AG10803 (cell line): ENCODE data around the gene SHC3.
A peak's percentile ranks its signal among the peaks of the same experiment; 100 is the strongest.
"Not testable (repeated sequence)": the region's sequence is repeated elsewhere in the genome, so short reads cannot be mapped to it uniquely, and the experiment has no call there.

Source experiments
- DNase-seq: peaks from one replicate; pipeline ENCODE4 v3.0.0; 2010; ENCODE audit warnings: low read depth
- H3K4me3 ChIP-seq: 2 replicates; pipeline ENCODE4 v1.5.1; 2011; ENCODE audit warnings: mild to moderate bottlenecking, low read length, control low read depth
- CTCF ChIP-seq: conservative IDR thresholded peaks from 2 replicates; pipeline ENCODE4 v1.5.1; 2011; ENCODE audit warnings: mild to moderate bottlenecking, low read length, control low read depth, inconsistent platforms

Gene SHC3

GRCh38 chr9:89219637-89220036 lies 41.0 kb upstream of the SHC3 start:
- DNase-seq: no peak
- no peak overlapping the region for H3K4me3 ChIP-seq
- TF ChIP-seq CTCF: no peak

GRCh38 chr9:89218040-89218928 lies 39.7 kb upstream of the SHC3 start:
- peak; percentile 57 for DNase-seq
- TF ChIP-seq CTCF: no peak
- peak overlapping the region; percentile 4; the same call in 1 of the 2 replicates for H3K4me3 ChIP-seq

DNA sequence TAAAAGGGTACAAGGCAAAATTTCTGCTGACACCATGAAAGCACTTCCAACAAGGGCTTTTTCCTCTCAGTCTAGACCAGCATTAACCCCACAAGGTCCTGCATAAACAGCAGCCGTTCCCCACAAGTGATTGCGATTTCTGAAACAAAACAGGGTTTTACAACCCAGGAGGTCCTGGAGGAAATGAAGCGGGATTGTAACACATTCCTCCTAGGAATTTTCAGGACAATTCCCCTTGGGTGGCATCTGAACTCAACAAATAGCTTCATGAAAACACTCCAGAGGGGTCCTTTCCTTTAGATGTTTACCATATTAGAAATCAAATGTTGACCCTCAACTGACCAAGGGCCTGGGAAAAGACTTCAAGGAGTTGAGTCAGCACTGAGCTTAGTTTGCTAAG lies 36.7 kb upstream of the SHC3 start:
- H3K4me3 ChIP-seq: no peak overlapping the region
- no peak for DNase-seq
- no peak for TF ChIP-seq CTCF

GRCh38 chr9:89213396-89213880 lies 34.8 kb upstream of the SHC3 start:
- DNase-seq: no peak
- no peak for TF ChIP-seq CTCF
- no peak overlapping the region for H3K4me3 ChIP-seq

- H3K4me3 ChIP-seq: no peak overlapping the region
These were observed 33.6 kb upstream of the SHC3 start for GRCh38 chr9:89212171-89212570.

GRCh38 chr9:89209311-89209710 lies 30.7 kb upstream of the SHC3 start:
- DNase-seq, H3K4me3 ChIP-seq: not testable (repeated sequence)

More at GRCh38 chr9:89212171-89212570, 33.6 kb upstream of the SHC3 start:
- no peak for TF ChIP-seq CTCF
- DNase-seq: no peak

GRCh38 chr9:89207026-89207425 lies 28.4 kb upstream of the SHC3 start:
- no peak for DNase-seq
- H3K4me3 ChIP-seq: no peak overlapping the region
- no peak for TF ChIP-seq CTCF
